Measurements from ENCODE around the gene HTR1D.

DNA sequence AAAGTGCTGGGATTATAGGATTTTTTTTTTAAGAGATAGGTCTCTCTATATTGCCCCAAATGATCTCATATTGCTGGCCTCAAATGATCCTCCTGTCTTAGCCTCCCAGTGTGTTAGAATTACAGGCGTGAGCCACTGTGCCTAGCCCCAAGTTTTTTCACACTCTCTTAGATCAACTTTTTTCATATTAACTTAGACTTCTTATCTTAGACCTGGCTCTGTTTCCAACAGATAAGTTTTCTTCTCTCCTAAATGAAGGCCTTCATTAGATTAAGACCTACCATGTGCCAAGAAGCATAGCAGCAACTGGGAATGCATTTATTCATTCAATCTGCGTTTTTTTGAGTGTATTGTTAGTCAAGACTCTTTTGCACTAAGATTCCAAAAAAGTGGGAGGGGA lies 20.2 kb upstream of the HTR1D start:
- TF ChIP-seq, protein P1, sequence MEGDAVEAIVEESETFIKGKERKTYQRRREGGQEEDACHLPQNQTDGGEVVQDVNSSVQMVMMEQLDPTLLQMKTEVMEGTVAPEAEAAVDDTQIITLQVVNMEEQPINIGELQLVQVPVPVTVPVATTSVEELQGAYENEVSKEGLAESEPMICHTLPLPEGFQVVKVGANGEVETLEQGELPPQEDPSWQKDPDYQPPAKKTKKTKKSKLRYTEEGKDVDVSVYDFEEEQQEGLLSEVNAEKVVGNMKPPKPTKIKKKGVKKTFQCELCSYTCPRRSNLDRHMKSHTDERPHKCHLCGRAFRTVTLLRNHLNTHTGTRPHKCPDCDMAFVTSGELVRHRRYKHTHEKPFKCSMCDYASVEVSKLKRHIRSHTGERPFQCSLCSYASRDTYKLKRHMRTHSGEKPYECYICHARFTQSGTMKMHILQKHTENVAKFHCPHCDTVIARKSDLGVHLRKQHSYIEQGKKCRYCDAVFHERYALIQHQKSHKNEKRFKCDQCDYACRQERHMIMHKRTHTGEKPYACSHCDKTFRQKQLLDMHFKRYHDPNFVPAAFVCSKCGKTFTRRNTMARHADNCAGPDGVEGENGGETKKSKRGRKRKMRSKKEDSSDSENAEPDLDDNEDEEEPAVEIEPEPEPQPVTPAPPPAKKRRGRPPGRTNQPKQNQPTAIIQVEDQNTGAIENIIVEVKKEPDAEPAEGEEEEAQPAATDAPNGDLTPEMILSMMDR (IDR thresholded peaks at IDR 0.05): no peak
- TF ChIP-seq CREB1 (CRISPR knock-in tag; IDR thresholded peaks at IDR 0.05): no peak
- no peak for TF ChIP-seq JUN (CRISPR knock-in tag; IDR thresholded peaks at IDR 0.05)
- TF ChIP-seq ESRRA (CRISPR knock-in tag; IDR thresholded peaks at IDR 0.05; ENCODE audit: borderline replicate concordance): no peak
- TF ChIP-seq ZNF416 (CRISPR knock-in tag; IDR thresholded peaks at IDR 0.05): no peak

Measured in WTC11 (cell line).